ENCODE results near the gene C10orf67. TPM values are rescaled to one million over a fixed set of nuclear protein-coding genes. Genes with fewer than 3 reads are reported as not detected.
"Not testable (repeated sequence)": the region's sequence is repeated elsewhere in the genome, so short reads cannot be mapped to it uniquely, and the experiment has no call there.

Gene C10orf67
- total RNA-seq, 2 experiments from 2014 or later: 0.15 TPM; not detected in 1

DNA sequence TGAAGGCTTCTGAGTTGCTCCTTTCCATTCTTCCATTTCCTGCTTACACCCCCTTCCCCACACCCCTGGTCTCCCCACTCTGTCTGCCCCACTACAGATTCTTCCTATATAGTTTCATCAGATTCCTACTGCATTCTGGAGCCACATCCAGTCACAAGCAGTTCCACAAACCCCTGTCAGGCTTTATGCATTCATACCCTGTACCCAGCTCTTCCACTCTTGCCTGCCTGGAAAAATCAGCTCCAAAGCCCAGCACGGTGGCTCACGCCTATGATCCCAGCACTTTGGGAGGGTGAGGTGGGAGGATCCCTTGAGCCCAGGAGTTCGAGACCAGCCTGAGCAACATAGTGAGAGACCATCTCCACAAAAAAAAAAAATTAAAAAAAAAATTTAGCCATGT is 60.4 kb downstream of the C10orf67 start:
- ChIA-PET POLR2A (no interaction called here), CTCF (no interaction called here)

GRCh38 chr10:23283680-23284079 is 60.9 kb downstream of the C10orf67 start:
- POLR2A ChIA-PET: no interaction called here
- CTCF ChIA-PET: no interaction called here

- CTCF ChIA-PET: no interaction called here
- POLR2A ChIA-PET: no interaction called here
Observed at GRCh38 chr10:23281044-23281433, 63.6 kb downstream of the C10orf67 start.

GRCh38 chr10:23280419-23281043 is 64.1 kb downstream of the C10orf67 start:
- ChIA-PET POLR2A (no interaction called here), CTCF (no interaction called here)

DNA sequence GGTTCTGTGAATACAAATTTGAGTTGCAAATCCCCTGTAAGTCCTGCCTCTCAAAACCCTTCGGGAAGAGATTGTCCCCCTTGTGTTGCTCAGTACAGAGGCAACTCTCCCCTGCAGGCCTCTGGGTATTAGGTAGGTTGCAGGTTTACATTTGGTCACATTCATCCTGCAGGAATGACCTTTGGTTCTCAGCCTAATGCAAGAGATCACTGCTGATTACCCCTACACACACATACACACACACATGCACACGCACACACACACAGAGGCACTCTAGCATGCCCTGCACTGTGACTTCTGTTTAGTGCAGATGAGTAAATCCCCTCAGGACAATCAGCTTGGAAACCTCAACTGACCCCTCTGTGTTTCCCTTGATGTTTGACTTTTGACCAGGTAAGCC is 69.2 kb downstream of the C10orf67 start:
- POLR2A ChIA-PET: no interaction called here

GRCh38 chr10:23274179-23274578 is 70.4 kb downstream of the C10orf67 start:
- POLR2A ChIA-PET, CTCF ChIA-PET: not testable (repeated sequence)

More for the DNA sequence above, 69.2 kb downstream of the C10orf67 start:
- CTCF ChIA-PET: no interaction called here

GRCh38 chr10:23270531-23270930 is 74.1 kb downstream of the C10orf67 start:
- ChIA-PET POLR2A (no interaction called here), CTCF (no interaction called here)

DNA sequence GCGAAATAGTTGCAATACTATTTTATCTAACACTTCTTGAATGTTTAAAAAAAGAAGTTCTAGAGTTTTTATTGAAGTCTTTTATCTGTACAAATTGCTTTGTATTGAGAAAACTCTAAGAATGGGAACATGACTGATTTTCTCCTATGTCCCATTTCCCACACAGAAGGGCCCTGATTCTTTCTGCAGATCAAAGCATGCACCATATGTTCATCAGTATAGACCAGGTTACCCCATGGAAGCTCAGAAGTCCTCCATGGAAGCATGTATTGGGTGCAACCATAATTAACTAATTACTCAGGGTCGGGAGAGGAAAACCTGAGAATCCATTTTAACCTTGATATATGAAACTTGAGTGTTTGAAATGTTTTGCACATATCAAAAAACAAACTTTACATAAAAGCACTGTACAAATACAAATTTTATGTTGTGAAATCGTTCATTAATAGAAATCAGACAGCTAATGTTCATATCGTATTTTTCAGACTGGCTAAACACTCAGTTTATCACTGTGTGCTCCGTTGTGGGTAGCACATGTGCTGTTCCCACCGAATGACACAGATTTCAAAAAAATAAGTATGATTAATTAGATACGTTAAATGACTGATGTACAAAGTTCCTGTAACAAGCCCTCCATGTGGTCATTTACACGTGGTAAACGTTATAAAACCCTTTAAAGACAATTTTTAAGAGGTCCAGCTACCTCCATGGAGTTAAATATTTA is 81.0 kb downstream of the C10orf67 start:
- ChIA-PET POLR2A (no interaction called here), CTCF (no interaction called here)

DNA sequence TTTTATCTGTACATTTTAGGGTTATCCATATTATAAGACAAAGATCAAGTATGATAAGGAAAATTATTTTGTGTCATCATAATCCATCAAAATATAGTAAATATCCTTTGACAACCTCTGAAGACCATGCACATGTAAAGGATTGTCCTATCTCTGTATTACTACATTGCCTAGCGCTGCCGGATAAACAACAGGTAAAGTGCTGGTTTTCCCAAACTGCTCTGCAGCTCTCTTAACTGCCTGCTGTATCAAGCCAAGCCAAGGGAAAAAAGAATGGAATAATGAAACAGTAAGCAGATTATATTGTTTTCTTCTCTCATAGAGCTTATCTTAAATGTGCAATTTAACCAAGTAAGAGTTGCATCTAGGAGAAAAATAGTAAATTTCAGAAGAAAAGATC is 81.7 kb downstream of the C10orf67 start:
- CTCF ChIA-PET: no interaction called here

DNA sequence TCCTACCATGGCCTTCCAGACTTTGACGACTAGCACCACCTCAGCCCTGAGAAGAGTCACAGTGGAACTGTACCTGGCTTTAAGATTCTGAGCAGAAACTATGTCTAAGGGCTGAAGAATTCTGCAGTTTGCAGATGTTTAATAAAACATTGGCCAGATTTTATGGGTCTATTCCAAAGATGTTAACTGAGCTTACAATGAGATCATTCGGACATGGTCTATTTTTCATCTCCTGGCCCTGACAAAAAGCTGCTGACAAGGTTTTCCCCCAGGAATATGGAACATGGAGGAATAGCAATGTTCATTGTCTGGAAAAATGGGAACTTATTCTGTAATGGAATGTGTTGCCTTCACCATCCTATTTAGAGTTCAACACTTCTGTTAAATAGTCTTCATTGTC is 86.1 kb downstream of the C10orf67 start:
- POLR2A ChIA-PET: no interaction called here
- CTCF ChIA-PET: no interaction called here

More for the DNA sequence above, 81.7 kb downstream of the C10orf67 start:
- POLR2A ChIA-PET: no interaction called here

- ChIA-PET POLR2A (no interaction called here), CTCF (no interaction called here)
Observed at GRCh38 chr10:23253780-23254179, 90.8 kb downstream of the C10orf67 start.

DNA sequence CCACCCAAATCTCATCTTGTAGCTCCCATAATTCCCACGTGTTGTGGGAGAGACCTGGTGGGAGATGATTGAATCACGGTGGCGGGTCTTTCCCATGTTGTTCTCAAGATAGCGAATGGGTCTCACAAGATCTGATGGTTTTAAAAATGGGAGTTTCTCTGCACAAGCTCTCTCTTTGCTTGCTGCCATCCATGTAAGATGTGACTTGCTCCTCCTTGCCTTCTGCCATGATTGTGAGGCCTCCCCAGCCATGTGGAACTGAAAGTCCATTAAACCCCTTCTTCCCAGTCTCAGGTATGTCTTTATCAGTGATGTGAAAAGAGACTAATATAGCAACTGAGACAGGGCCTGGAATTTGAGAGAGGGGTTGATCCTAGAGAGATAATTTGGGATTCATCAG is 91.7 kb downstream of the C10orf67 start:
- POLR2A ChIA-PET, CTCF ChIA-PET: not testable (repeated sequence)

DNA sequence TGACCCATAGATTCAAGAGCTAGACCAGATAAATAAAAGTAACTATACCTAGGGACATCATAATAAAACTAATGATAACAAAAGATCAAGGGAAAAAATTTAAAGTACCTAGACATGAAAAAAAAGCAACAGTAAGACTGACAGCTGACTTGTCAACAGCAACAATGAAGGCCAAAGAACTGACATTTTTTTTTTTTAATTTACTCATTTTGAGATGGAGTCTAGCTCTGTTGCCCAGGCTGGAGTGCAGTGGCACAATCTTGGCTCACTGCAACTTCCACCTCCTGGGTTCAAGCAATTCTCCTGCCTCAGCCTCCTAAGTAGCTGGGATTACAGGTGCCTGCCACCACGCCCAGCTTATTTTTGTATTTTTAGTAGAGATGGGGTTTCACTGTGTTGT is 102.8 kb downstream of the C10orf67 start:
- POLR2A ChIA-PET, CTCF ChIA-PET: not testable (repeated sequence)

- ChIA-PET CTCF (interaction anchor here (0.7 kb wide), 1 partner anchor 48 kb away, joined by 3 read pairs; no protein-coding TSS in a partner anchor), POLR2A (no interaction called here)
Observed at GRCh38 chr10:23238015-23238414, 106.6 kb downstream of the C10orf67 start.

- ChIA-PET POLR2A (no interaction called here), CTCF (no interaction called here)
Observed at GRCh38 chr10:23230582-23230981, 114.0 kb downstream of the C10orf67 start.

DNA sequence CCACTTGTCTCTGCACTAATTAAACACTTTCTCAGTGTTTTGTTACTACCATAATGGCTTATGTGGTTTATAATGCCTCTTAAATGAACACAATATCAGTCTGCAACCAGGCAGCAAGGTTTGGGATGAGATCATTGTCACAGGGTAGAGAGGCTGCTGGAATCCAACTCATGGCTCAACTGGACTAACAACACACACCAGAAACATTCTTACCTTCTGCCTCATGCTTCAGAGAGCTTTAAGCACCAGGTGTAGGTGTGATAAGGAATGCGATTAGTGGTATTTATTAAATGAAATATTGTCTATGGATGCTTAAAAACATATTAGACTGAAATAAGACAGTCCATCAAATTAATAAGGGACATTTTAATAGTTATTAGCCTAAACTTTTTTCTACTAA is 127.1 kb downstream of the C10orf67 start:
- POLR2A ChIA-PET: no interaction called here
- CTCF ChIA-PET: no interaction called here

DNA sequence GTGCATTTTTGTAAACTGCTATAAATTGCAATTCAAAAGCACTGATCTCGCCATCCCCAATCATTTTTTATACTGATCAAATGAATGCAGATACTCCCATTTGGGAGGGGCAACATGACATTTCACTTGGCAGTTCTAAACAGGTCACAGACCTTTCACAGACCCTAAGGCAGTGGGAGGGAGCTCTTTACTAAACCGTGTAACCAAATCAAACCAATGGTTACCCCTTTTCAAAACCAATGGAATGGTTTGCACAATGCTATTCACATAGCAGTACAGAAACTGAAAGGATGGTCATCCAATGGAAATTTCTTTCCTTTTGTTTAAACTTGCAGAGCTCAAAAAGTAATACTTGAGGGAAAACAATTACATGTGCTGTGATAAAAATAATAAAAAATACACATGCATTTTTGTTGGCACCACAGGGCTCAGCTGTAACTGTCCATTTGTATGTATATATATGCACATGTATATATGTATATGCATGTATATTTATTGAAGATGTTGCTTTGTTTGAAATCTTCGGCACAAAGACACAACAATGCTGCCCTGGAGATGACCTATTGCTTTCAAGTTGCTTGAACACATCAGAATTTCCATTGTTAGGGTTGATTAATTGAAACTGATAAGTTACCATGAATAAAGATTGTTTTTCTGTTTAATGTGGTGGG is 138.5 kb downstream of the C10orf67 start:
- CTCF ChIA-PET: interaction anchor here (0.6 kb wide), 2 partner anchors 14 to 587 kb away, joined by 3 read pairs; no protein-coding TSS in a partner anchor
- POLR2A ChIA-PET: no interaction called here

DNA sequence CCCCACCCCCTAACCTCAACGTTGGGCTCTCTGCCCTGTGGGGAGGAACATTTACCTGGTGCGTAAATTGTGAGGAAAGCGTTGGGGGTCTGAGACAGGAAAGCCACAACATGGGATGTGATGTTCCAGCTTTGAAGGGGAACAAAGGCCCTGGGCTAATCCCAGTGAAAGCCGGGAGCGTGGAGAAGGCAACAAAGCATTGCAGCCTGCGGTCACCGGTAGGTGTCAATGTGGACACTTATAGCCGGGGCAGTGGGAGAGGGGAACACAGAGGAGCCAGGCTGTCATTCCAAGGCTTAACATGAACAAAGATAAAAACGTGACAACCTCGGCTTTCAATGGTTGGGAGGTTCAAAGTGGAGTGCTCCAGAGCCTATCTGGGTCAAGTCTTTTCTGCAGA is 139.8 kb downstream of the C10orf67 start:
- ChIA-PET CTCF (no interaction called here), POLR2A (no interaction called here)

DNA sequence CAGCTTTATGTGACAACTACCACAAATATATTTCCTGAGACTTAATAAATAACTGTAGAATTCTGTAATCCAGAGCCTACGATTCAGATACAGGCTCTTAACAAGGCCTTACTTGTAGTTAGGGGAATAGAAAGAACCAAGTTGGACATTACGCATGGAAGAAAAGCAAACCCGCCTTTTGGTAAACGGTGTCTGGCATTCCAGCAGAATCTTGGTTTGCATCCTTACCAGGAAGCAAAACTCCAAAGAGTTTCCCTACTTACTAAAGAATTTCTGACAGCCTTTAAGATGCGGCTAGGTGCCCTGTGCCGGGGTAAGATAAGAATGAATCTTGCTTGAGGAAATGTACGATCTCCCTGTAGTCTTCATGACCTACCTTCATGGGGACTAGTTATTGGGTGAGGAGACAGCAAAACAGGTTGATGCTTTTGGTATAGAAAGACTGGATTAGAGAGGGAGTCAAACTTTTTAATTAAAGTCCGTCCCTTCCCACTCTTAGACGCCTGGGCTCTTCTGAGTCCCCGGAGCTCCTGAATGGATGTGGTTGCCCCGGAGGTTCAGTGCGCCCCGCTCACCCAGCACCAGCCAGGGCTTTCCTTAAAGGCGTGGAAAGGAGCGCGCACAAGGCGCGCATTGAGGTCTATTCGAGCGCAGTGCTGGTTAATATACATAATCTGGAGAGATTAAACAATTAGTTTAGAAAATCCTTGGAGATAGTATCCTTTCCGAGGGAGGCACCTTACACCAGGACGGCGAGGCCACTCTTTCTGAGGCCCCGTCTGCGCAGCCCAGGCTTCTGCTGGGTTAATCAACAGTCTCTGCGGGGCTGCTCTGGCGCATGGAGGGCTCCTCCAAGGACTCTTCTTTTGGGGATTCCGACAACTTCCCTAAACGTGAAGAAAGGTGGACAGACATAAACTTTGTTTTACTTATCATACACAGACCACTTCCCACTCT is 140.9 kb downstream of the C10orf67 start:
- CTCF ChIA-PET: no interaction called here
- POLR2A ChIA-PET: no interaction called here

DNA sequence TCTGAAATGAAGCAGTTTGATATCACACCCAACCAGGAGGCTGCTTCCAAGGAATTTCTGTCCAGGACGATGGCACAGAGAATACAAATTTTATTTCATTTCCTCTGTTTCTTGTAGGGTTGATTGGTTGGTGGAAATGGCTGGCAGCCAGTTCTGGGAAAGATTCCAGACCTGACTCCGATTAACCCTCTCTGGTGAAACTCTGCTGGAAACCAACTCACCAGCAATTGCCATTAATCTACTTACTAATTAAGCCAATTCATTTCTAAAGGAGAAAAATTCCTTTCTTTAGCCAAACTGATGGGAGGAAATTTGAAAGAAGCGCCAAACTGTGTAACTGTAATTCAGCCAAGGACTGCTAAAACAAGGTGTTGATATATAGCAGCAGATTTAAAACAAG is 141.8 kb downstream of the C10orf67 start:
- ChIA-PET POLR2A (no interaction called here), CTCF (no interaction called here)
